K562 (cell line): ENCODE data around the gene GGCT. TPM values are rescaled to one million over a fixed set of nuclear protein-coding genes. Genes with fewer than 3 reads are reported as not detected.

Experiments used
- ATF7 ChIP-seq: fragments of 450-650 bp; IDR thresholded peaks from 2 replicates; pipeline ENCODE4 v1.7.1; 2014; ENCODE audit warnings: mild to moderate bottlenecking, moderate library complexity
- CHAMP1 ChIP-seq: fragments of 450-650 bp; IDR thresholded peaks from 2 replicates; pipeline ENCODE4 v1.6.1; 2016; ENCODE audit warnings: mild to moderate bottlenecking
- CREBBP ChIP-seq: IDR thresholded peaks from one replicate; pipeline ENCODE4 v1.6.1; 2012; ENCODE audit warnings: low read depth, mild to moderate bottlenecking, control low read depth, inconsistent platforms, low read length
- GABPA ChIP-seq: fragments of 200-800 bp; sonication (Bioruptor generic); conservative IDR thresholded peaks from 2 replicates; pipeline ENCODE4 v1.6.1; 2016; ENCODE audit warnings: low read depth, missing genetic modification characterization, missing compliant biosample characterization
- GATAD2A ChIP-seq: fragments of 450-650 bp; IDR thresholded peaks from 2 replicates; pipeline ENCODE4 v1.6.1; 2017
- HNRNPL ChIP-seq: fragments of 200-400 bp; formaldehyde crosslinking; IDR thresholded peaks from 2 replicates; pipeline ENCODE4 v1.6.1; 2017; ENCODE audit warnings: low read depth, mild to moderate bottlenecking, low read length
- NR4A1 ChIP-seq, 2 experiments: fragments of 250-450 bp in 1 of 2; fragments of 450-650 bp in 1 of 2; sonication (Bioruptor Pico) in 1 of 2; IDR thresholded peaks; 2 replicates each; pipeline versions ENCODE4 v1.4.0 to v1.6.1; 2016 to 2020; ENCODE audit warnings: mild to moderate bottlenecking in 2 of 2, missing compliant biosample characterization in 1 of 2, missing genetic modification characterization in 1 of 2, moderate library complexity in 1 of 2
- POLR2A ChIP-seq: fragments of 450-650 bp; conservative IDR thresholded peaks from 2 replicates; pipeline ENCODE4 v1.6.1; 2016
- SMAD2 ChIP-seq: fragments of 150-350 bp; IDR thresholded peaks from 2 replicates; pipeline ENCODE4 v1.6.1; 2014; ENCODE audit warnings: low read depth, mild to moderate bottlenecking, low read length
- TCF7L2 ChIP-seq: fragments of 150-350 bp; IDR thresholded peaks from 2 replicates; pipeline ENCODE4 v1.6.1; 2016; ENCODE audit warnings: low read depth, mild to moderate bottlenecking, low read length, moderate library complexity
- ZNF121 ChIP-seq: sonication (generic); formaldehyde crosslinking; conservative IDR thresholded peaks from 2 replicates; pipeline ENCODE4 v1.8.0; 2022; ENCODE audit warnings: missing genetic modification reagents
- ZNF766 ChIP-seq: fragments of 200-800 bp; sonication (Bioruptor generic); conservative IDR thresholded peaks from 2 replicates; pipeline ENCODE4 v1.6.1; 2016; ENCODE audit warnings: missing genetic modification characterization, missing compliant biosample characterization
- polyA plus RNA-seq, 8 experiments: library from polyadenylated mRNA; depleted of rRNA in 4 of 8; stranded (reverse) in 5 of 8; unstranded in 3 of 8; fragments of >200 nt; fragmentation: Nextera tagmentation in 2 of 8; fragmentation: Illumina TruSeq in 1 of 8; extraction: Ambion mirVana in 2 of 8; extraction: Trizol in 1 of 8; gene quantifications; 2 replicates each; pipeline versions ENCODE4 v1.2.1 to v1.2.3, GENCODE V29; 2011 to 2014; ENCODE audit warnings: inconsistent platforms in 1 of 8, missing spikeins in 1 of 8
- total RNA-seq, 7 experiments: library from RNA; depleted of rRNA in 6 of 7; stranded (reverse); fragments of >200 nt in 6 of 7; fragmentation: Illumina TruSeq in 2 of 7; extraction: Trizol in 2 of 7; gene quantifications; 2 replicates each; pipeline versions ENCODE4 v1.2.1 to v1.2.3, GENCODE V29; 2011 to 2021; ENCODE audit warnings: low replicate concordance in 1 of 7
- TF ChIP-seq, protein P1 (sequence below): sonication (generic); formaldehyde crosslinking; IDR thresholded peaks from 2 replicates; pipeline ENCODE4 v1.8.0; 2022; ENCODE audit warnings: missing genetic modification reagents, mild to moderate bottlenecking, borderline replicate concordance
- TF ChIP-seq, protein P2 (sequence below): fragments of 450-650 bp; IDR thresholded peaks from 2 replicates; pipeline ENCODE4 v1.6.1; 2016
- TF ChIP-seq, protein P3 (sequence below): fragments of 450-650 bp; IDR thresholded peaks from 2 replicates; pipeline ENCODE4 v1.6.1; 2016; ENCODE audit warnings: borderline replicate concordance
- TF ChIP-seq, protein P4 (sequence below): sonication (generic); formaldehyde crosslinking; IDR thresholded peaks from 2 replicates; pipeline ENCODE4 v1.9.0; 2022; ENCODE audit warnings: mild to moderate bottlenecking, missing genetic modification reagents
- TF ChIP-seq, protein P5 (sequence below): sonication (generic); formaldehyde crosslinking; IDR thresholded peaks from 2 replicates; pipeline ENCODE4 v1.8.1; 2023; ENCODE audit warnings: mild to moderate bottlenecking, missing genetic modification reagents, moderate library complexity

The GGCT gene
- total and polyA plus RNA-seq, 9 of the 15 experiments (the other 6 are each of a cell fraction or from before 2014, with no cell fraction given), result 79.0 to 349 (median 136) TPM

GRCh38 chr7:30504301-30505173 lies at the start of gene GGCT (continued):
- TF ChIP-seq CREBBP (no peak), HNRNPL (0 out of 2 replicates have a peak, but pooled peaks have one; percentile 39), ZNF121 (CRISPR knock-in tag) (no peak), ATF7 (peak; percentile 60), NR4A1 (CRISPR knock-in tag; IDR thresholded peaks at IDR 0.05) (no peak), NR4A1 (tag; IDR thresholded peaks at IDR 0.05) (peak; percentile 64; the same call in 1 of the 2 replicates), SMAD2 (no peak), TCF7L2 (no peak), GATAD2A (no peak), ZNF766 (CRISPR knock-in tag) (no peak), POLR2A (peak; percentile 94), CHAMP1 (no peak), GABPA (tag) (peak; percentile 74)
- TF ChIP-seq, protein P1, sequence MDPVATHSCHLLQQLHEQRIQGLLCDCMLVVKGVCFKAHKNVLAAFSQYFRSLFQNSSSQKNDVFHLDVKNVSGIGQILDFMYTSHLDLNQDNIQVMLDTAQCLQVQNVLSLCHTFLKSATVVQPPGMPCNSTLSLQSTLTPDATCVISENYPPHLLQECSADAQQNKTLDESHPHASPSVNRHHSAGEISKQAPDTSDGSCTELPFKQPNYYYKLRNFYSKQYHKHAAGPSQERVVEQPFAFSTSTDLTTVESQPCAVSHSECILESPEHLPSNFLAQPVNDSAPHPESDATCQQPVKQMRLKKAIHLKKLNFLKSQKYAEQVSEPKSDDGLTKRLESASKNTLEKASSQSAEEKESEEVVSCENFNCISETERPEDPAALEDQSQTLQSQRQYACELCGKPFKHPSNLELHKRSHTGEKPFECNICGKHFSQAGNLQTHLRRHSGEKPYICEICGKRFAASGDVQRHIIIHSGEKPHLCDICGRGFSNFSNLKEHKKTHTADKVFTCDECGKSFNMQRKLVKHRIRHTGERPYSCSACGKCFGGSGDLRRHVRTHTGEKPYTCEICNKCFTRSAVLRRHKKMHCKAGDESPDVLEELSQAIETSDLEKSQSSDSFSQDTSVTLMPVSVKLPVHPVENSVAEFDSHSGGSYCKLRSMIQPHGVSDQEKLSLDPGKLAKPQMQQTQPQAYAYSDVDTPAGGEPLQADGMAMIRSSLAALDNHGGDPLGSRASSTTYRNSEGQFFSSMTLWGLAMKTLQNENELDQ (CRISPR knock-in tag), result no peak
- TF ChIP-seq, protein P2, sequence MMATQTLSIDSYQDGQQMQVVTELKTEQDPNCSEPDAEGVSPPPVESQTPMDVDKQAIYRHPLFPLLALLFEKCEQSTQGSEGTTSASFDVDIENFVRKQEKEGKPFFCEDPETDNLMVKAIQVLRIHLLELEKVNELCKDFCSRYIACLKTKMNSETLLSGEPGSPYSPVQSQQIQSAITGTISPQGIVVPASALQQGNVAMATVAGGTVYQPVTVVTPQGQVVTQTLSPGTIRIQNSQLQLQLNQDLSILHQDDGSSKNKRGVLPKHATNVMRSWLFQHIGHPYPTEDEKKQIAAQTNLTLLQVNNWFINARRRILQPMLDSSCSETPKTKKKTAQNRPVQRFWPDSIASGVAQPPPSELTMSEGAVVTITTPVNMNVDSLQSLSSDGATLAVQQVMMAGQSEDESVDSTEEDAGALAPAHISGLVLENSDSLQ, result peak; percentile 94
- TF ChIP-seq, protein P3, sequence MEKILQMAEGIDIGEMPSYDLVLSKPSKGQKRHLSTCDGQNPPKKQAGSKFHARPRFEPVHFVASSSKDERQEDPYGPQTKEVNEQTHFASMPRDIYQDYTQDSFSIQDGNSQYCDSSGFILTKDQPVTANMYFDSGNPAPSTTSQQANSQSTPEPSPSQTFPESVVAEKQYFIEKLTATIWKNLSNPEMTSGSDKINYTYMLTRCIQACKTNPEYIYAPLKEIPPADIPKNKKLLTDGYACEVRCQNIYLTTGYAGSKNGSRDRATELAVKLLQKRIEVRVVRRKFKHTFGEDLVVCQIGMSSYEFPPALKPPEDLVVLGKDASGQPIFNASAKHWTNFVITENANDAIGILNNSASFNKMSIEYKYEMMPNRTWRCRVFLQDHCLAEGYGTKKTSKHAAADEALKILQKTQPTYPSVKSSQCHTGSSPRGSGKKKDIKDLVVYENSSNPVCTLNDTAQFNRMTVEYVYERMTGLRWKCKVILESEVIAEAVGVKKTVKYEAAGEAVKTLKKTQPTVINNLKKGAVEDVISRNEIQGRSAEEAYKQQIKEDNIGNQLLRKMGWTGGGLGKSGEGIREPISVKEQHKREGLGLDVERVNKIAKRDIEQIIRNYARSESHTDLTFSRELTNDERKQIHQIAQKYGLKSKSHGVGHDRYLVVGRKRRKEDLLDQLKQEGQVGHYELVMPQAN, result peak; percentile 60; the same call in 1 of the 2 replicates
- TF ChIP-seq, protein P4, sequence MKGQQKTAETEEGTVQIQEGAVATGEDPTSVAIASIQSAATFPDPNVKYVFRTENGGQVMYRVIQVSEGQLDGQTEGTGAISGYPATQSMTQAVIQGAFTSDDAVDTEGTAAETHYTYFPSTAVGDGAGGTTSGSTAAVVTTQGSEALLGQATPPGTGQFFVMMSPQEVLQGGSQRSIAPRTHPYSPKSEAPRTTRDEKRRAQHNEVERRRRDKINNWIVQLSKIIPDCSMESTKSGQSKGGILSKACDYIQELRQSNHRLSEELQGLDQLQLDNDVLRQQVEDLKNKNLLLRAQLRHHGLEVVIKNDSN (CRISPR knock-in tag), result peak; percentile 53
- TF ChIP-seq, protein P5, sequence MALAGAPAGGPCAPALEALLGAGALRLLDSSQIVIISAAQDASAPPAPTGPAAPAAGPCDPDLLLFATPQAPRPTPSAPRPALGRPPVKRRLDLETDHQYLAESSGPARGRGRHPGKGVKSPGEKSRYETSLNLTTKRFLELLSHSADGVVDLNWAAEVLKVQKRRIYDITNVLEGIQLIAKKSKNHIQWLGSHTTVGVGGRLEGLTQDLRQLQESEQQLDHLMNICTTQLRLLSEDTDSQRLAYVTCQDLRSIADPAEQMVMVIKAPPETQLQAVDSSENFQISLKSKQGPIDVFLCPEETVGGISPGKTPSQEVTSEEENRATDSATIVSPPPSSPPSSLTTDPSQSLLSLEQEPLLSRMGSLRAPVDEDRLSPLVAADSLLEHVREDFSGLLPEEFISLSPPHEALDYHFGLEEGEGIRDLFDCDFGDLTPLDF (CRISPR knock-in tag), result peak; percentile 90
